ENCODE results near the gene SPDYE17.
"Not testable (repeated sequence)": the region's sequence is repeated elsewhere in the genome, so short reads cannot be mapped to it uniquely, and the experiment has no call there.

Gene SPDYE17

DNA sequence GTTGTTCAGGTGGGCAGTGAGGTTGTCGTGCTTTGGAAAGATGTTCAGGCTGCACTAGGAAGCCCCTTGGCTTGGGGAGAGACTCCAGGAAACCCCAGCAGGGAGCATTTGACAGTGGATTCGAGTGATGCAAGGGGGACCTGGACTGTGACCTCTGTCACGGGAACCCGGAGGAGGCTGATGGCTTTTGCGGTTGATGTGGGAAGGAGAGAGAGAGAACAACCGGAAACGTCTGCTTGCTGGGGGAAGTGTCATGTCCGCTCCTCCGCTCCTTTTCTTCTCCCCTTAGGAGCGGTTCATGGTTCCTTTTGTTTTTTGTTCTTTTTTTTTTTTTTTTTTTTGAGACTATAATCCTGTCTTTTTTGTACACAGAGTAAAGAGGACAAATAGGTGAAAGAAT lies 5.8 kb downstream of the SPDYE17 start:
- not testable (repeated sequence) for H3K4me1 ChIP-seq (ENCODE audit: control insufficient read depth, insufficient read depth, low read length, poor library complexity, severe bottlenecking); H3K27me3 ChIP-seq (replicated peaks; ENCODE audit: control insufficient read depth, insufficient read depth, low read length, poor library complexity, severe bottlenecking); H3K4me3 ChIP-seq (ENCODE audit: insufficient read depth, low read depth, low read length, poor library complexity, severe bottlenecking); DNase-seq; H3K36me3 ChIP-seq (ENCODE audit: control insufficient read depth, insufficient read depth, low read length); H3K27ac ChIP-seq (ENCODE audit: insufficient read depth, low read length, poor library complexity, severe bottlenecking); H3K9me3 ChIP-seq (ENCODE audit: control insufficient read depth, low read length)

DNA sequence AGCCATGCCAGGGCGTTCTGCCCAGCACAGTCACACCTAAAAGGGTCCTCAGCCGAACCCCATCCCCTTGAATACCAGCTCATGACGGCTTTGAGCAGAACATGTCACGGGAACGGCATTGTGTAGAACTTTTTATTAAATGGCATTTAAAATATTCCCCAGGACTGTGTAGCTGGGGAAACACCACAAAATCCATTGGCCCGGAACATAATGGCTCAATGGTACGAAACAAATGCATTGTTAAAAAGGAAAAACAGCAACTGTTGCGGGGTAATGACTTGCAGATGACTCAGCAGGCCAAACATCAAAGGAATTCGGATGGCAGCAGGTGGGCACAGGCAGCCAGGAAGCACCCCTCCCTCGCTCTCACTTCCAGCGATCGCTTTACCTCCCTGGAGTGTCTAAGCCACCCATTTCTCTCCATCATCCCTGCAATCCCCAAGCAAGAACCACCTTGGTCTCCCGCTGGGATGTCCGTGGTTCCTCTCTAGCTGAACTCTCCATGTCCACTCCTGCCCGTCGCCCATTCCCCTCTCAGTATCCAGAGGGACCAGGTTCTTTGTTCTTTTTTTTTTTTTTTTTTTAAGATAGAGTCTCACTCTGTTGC lies 22.0 kb downstream of the SPDYE17 start:
- H3K4me3 ChIP-seq (ENCODE audit: insufficient read depth, low read depth, low read length, poor library complexity, severe bottlenecking); H3K27ac ChIP-seq (ENCODE audit: insufficient read depth, low read length, poor library complexity, severe bottlenecking); DNase-seq; H3K36me3 ChIP-seq (ENCODE audit: control insufficient read depth, insufficient read depth, low read length); H3K27me3 ChIP-seq (replicated peaks; ENCODE audit: control insufficient read depth, insufficient read depth, low read length, poor library complexity, severe bottlenecking); H3K4me1 ChIP-seq (ENCODE audit: control insufficient read depth, insufficient read depth, low read length, poor library complexity, severe bottlenecking); H3K9me3 ChIP-seq (ENCODE audit: control insufficient read depth, low read length): not testable (repeated sequence)

DNA sequence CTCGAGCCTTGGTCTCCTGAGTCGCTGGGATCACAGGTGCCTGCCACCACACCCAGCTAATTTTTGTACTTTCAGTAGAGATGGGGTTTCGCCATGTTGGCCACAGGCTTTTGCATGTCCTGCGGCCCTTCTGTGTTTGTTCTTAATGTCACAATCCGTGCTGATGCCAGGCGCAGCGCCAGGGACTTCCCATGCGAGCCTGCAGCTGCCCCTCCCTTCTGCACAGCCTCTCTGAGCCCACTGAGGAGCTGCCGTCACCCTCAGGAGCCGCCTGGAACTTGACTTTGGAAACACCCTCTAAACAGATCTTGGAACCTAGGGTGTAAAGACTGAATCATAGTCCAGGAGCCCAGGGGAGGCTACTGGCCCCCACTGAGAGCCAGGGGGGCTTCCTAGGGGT lies 24.2 kb downstream of the SPDYE17 start:
- not testable (repeated sequence) for DNase-seq; H3K4me3 ChIP-seq (ENCODE audit: insufficient read depth, low read depth, low read length, poor library complexity, severe bottlenecking); H3K4me1 ChIP-seq (ENCODE audit: control insufficient read depth, insufficient read depth, low read length, poor library complexity, severe bottlenecking); H3K27me3 ChIP-seq (replicated peaks; ENCODE audit: control insufficient read depth, insufficient read depth, low read length, poor library complexity, severe bottlenecking); H3K27ac ChIP-seq (ENCODE audit: insufficient read depth, low read length, poor library complexity, severe bottlenecking); H3K9me3 ChIP-seq (ENCODE audit: control insufficient read depth, low read length); H3K36me3 ChIP-seq (ENCODE audit: control insufficient read depth, insufficient read depth, low read length)

DNA sequence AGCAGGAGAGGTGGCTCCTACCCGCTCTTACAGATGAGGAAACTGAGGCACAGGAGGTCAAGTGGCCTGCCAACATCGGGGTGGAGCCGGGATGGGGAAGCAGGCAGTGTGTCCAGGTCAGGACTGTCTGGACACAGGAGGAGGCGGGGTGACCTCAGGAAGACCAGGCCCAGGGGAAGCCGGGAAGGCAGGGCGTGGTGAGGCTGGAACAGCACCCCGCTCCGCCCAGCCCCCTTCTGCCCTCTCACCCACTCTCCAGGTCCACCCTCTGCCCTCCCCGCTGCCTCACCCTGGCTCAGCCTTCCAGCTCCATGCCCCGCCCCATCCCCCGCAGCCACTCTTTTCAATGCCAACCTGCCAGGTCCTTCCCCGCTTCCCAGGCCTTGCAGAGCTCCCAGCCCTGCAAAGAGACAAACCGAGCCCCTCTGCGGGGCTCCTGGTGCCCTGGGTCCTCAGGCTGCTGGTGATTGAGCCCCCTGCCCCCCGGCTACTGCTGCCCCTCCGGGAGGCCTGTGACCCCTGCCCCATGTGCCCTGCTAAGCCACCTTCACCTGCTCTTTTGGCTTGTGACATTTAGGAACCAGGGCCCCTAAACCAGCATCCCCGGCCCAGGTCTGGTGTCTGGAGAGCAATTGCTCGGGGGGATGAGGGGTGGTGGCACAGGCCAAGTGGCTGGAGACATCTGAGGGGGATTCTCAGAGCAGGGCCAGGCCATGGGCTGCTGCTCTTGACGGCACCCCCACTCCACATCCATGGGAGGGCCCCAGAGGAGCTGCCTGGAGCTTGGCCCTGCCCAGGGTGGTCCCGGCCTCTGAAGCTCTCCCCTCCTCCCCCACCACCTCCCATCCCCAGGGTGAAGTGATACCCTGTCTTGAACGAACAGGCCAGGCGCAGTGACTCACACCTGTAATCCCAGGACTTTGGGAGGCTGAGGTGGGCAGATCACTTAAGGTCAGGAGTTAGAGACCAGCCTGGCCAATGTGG lies 25.7 kb downstream of the SPDYE17 start:
- H3K36me3 ChIP-seq (ENCODE audit: control insufficient read depth, insufficient read depth, low read length); H3K27ac ChIP-seq (ENCODE audit: insufficient read depth, low read length, poor library complexity, severe bottlenecking); H3K9me3 ChIP-seq (ENCODE audit: control insufficient read depth, low read length); H3K4me3 ChIP-seq (ENCODE audit: insufficient read depth, low read depth, low read length, poor library complexity, severe bottlenecking); H3K27me3 ChIP-seq (replicated peaks; ENCODE audit: control insufficient read depth, insufficient read depth, low read length, poor library complexity, severe bottlenecking); H3K4me1 ChIP-seq (ENCODE audit: control insufficient read depth, insufficient read depth, low read length, poor library complexity, severe bottlenecking); DNase-seq: not testable (repeated sequence)

DNA sequence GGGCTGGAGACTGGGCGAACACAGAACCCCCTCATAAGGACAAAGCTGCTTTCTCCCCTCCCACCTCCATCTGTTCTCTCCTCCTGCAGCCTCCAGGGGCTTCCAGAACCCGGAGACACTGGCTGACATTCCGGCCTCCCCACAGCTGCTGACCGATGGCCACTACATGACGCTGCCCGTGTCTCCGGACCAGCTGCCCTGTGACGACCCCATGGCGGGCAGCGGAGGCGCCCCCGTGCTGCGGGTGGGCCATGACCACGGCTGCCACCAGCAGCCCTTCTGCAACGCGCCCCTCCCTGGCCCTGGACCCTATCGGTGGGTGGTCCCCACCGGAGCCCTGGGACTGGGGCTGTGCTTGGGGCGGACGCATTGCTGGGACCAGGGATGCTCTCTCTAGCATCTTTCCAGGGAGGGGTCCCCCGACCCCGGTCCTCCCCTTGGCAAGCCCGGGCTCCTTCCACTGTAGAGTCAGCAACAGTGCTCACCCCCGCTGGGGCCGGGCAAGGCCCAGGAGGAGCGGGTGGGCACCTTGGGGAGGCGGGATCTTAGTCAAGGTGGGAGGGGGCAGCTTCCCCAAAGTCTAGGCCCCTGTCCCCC lies 26.6 kb downstream of the SPDYE17 start:
- DNase-seq; H3K27me3 ChIP-seq (replicated peaks; ENCODE audit: control insufficient read depth, insufficient read depth, low read length, poor library complexity, severe bottlenecking); H3K4me3 ChIP-seq (ENCODE audit: insufficient read depth, low read depth, low read length, poor library complexity, severe bottlenecking); H3K27ac ChIP-seq (ENCODE audit: insufficient read depth, low read length, poor library complexity, severe bottlenecking); H3K4me1 ChIP-seq (ENCODE audit: control insufficient read depth, insufficient read depth, low read length, poor library complexity, severe bottlenecking); H3K9me3 ChIP-seq (ENCODE audit: control insufficient read depth, low read length); H3K36me3 ChIP-seq (ENCODE audit: control insufficient read depth, insufficient read depth, low read length): not testable (repeated sequence)

DNA sequence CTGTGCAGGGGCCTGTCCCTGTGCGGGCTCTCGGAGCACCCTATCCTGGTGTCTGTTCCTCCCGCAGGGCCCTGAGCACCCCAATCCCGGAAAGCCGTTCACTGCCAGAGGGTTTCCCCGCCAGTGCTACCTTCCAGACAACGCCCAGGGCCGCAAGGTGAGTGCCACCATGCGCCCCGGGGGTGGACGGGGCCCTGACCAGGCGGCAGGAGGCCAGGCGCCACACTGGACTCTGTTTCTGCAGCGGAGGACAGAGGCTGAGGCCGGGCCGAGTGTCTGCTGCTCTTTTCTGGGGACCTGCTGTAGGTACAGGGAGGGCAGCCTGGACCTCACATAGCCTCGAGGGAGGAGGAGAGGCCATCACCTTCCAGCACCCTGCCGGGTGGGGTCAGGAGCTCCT lies 28.0 kb downstream of the SPDYE17 start:
- H3K4me1 ChIP-seq (ENCODE audit: control insufficient read depth, insufficient read depth, low read length, poor library complexity, severe bottlenecking); H3K27me3 ChIP-seq (replicated peaks; ENCODE audit: control insufficient read depth, insufficient read depth, low read length, poor library complexity, severe bottlenecking); H3K4me3 ChIP-seq (ENCODE audit: insufficient read depth, low read depth, low read length, poor library complexity, severe bottlenecking); H3K9me3 ChIP-seq (ENCODE audit: control insufficient read depth, low read length); H3K27ac ChIP-seq (ENCODE audit: insufficient read depth, low read length, poor library complexity, severe bottlenecking); H3K36me3 ChIP-seq (ENCODE audit: control insufficient read depth, insufficient read depth, low read length); DNase-seq: not testable (repeated sequence)

DNA sequence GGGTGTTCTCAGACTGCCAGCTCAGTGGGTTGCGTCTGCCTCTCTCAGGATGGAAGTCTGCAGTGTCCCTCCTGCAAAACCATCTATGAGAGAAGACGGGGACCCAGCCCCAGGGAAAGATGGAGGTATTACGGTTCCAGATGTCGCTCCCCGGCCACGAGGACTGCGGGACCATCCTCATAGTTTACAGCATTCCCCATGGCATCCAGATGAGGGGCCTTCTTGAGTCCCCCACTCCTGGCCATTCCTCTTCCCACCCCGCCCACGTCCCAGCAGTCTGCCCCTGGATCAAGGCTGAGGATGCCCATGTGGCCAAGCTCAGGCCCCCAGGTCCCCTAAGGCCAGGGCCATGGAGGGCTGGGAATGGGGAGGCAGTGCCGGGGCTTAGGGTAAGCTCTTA lies 28.9 kb downstream of the SPDYE17 start:
- not testable (repeated sequence) for H3K27me3 ChIP-seq (replicated peaks; ENCODE audit: control insufficient read depth, insufficient read depth, low read length, poor library complexity, severe bottlenecking); DNase-seq; H3K4me1 ChIP-seq (ENCODE audit: control insufficient read depth, insufficient read depth, low read length, poor library complexity, severe bottlenecking); H3K27ac ChIP-seq (ENCODE audit: insufficient read depth, low read length, poor library complexity, severe bottlenecking); H3K9me3 ChIP-seq (ENCODE audit: control insufficient read depth, low read length); H3K36me3 ChIP-seq (ENCODE audit: control insufficient read depth, insufficient read depth, low read length); H3K4me3 ChIP-seq (ENCODE audit: insufficient read depth, low read depth, low read length, poor library complexity, severe bottlenecking)

DNA sequence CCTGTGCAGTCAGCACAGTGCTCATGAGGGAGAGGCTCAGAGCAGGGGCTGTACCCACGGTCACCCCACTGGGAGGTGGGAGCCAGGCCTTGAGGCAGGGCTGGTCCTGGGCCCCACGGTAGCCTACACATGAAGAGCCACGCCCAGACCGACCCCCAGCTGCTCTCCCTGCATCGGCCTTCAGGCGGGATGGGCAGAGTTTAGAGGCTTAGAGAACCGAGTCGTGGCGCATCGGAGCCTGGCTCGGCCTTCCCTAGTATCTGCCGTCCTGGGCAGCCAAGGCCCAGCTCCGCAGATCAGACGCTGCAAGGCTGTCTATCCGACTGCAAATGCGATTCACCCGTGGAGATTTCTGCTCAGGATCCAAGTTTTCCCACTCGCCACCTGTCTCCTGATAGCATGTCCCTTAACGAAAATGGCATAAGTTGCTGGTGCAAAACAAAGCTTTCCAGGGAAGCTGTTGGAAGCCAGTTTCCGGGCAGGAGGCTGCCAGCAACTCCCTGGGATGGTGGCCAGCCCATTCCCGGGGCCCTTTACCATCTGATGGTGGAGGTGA lies 29.4 kb downstream of the SPDYE17 start:
- H3K36me3 ChIP-seq (ENCODE audit: control insufficient read depth, insufficient read depth, low read length); H3K4me1 ChIP-seq (ENCODE audit: control insufficient read depth, insufficient read depth, low read length, poor library complexity, severe bottlenecking); DNase-seq; H3K27me3 ChIP-seq (replicated peaks; ENCODE audit: control insufficient read depth, insufficient read depth, low read length, poor library complexity, severe bottlenecking); H3K27ac ChIP-seq (ENCODE audit: insufficient read depth, low read length, poor library complexity, severe bottlenecking); H3K9me3 ChIP-seq (ENCODE audit: control insufficient read depth, low read length); H3K4me3 ChIP-seq (ENCODE audit: insufficient read depth, low read depth, low read length, poor library complexity, severe bottlenecking): not testable (repeated sequence)

DNA sequence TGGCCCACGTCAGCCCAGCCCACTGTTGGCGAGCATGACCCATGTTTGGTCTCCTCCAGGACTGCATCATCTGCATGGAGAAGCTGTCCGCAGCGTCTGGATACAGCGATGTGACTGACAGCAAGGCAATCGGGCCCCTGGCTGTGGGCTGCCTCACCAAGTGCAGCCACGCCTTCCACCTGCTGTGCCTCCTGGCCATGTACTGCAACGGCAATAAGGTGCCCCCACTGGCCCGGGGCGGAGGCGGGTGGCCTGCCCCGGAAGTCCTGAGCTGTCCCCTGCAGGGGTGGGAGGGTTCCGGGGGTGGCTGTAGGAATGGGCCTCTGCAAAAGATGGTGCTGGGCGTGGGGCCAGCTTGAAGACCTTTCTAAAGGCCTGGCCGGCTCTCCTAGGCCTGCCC lies 30.1 kb downstream of the SPDYE17 start:
- not testable (repeated sequence) for H3K9me3 ChIP-seq (ENCODE audit: control insufficient read depth, low read length); H3K27me3 ChIP-seq (replicated peaks; ENCODE audit: control insufficient read depth, insufficient read depth, low read length, poor library complexity, severe bottlenecking); H3K4me3 ChIP-seq (ENCODE audit: insufficient read depth, low read depth, low read length, poor library complexity, severe bottlenecking); H3K4me1 ChIP-seq (ENCODE audit: control insufficient read depth, insufficient read depth, low read length, poor library complexity, severe bottlenecking); H3K27ac ChIP-seq (ENCODE audit: insufficient read depth, low read length, poor library complexity, severe bottlenecking); H3K36me3 ChIP-seq (ENCODE audit: control insufficient read depth, insufficient read depth, low read length); DNase-seq

Data from effector memory CD4-positive, alpha-beta T cell (primary cell).